Measurements from ENCODE around the gene YJEFN3.

YJEFN3 gene

GRCh38 chr19:19540064-19540714, 11.5 kb downstream of the YJEFN3 start:
- no peak for DNase-seq

GRCh38 chr19:19540715-19541515, 12.2 kb downstream of the YJEFN3 start:
- DNase-seq, result no peak

- no peak for DNase-seq
These were observed 12.9 kb downstream of the YJEFN3 start for GRCh38 chr19:19541616-19542015.

- DNase-seq, result no peak
These were observed 13.8 kb downstream of the YJEFN3 start for GRCh38 chr19:19542507-19542906.

GRCh38 chr19:19543101-19543500, 14.4 kb downstream of the YJEFN3 start:
- no peak for DNase-seq

GRCh38 chr19:19543640-19544039, 14.9 kb downstream of the YJEFN3 start:
- DNase-seq, result no peak

- DNase-seq, result no peak
These were observed 15.7 kb downstream of the YJEFN3 start for GRCh38 chr19:19544257-19544953.

GRCh38 chr19:19544954-19545591, 16.4 kb downstream of the YJEFN3 start:
- DNase-seq, result no peak

GRCh38 chr19:19545707-19546106, 17.0 kb downstream of the YJEFN3 start:
- no peak for DNase-seq

- no peak for DNase-seq
These were observed 18.0 kb downstream of the YJEFN3 start for GRCh38 chr19:19546751-19547162.

GRCh38 chr19:19547674-19548336, 19.1 kb downstream of the YJEFN3 start:
- no peak for DNase-seq

- DNase-seq, result no peak
These were observed 20.4 kb downstream of the YJEFN3 start for GRCh38 chr19:19548915-19549759.

GRCh38 chr19:19549804-19550464, 21.2 kb downstream of the YJEFN3 start:
- no peak for DNase-seq

- DNase-seq, result no peak
These were observed 21.8 kb downstream of the YJEFN3 start for GRCh38 chr19:19550485-19550929.

GRCh38 chr19:19550972-19551852, 22.5 kb downstream of the YJEFN3 start:
- DNase-seq, result no peak

- DNase-seq, result no peak
These were observed 23.1 kb downstream of the YJEFN3 start for GRCh38 chr19:19551853-19552192.

- DNase-seq, result no peak
These were observed 24.1 kb downstream of the YJEFN3 start for GRCh38 chr19:19552798-19553197.

- no peak for DNase-seq
These were observed 25.0 kb downstream of the YJEFN3 start for GRCh38 chr19:19553670-19554069.

GRCh38 chr19:19554074-19555023, 25.6 kb downstream of the YJEFN3 start:
- no peak for DNase-seq

Data from NCI-H2107 (cell line).